GM18873 (cell line): Measurements from ENCODE around the gene DHX16.
"Not testable (repeated sequence)": the region's sequence is repeated elsewhere in the genome, so short reads cannot be mapped to it uniquely, and the experiment has no call there.

Experiments
- ATAC-seq: cut with Tn5 transposase; IDR thresholded peaks from one replicate; pipeline ENCODE4 v1.9.1; 2021; ENCODE audit warnings: mild to moderate bottlenecking, moderate library complexity, moderate number of reproducible peaks; ENCODE audit not compliant: unreplicated experiment, low FRiP score

The DHX16 gene

GRCh38 chr6:30681766-30682142 lies 8.9 kb upstream of the DHX16 start:
- ATAC-seq: no peak

- ATAC-seq: no peak
Observed at GRCh38 chr6:30679765-30680535, 7.1 kb upstream of the DHX16 start.

GRCh38 chr6:30678964-30679726 lies 6.3 kb upstream of the DHX16 start:
- no peak for ATAC-seq

- ATAC-seq: no peak
Observed at GRCh38 chr6:30676660-30677285, 4.0 kb upstream of the DHX16 start.

- ATAC-seq: no peak
Observed at GRCh38 chr6:30670760-30671527, 1.9 kb downstream of the DHX16 start.

GRCh38 chr6:30666300-30666699 lies 6.5 kb downstream of the DHX16 start:
- ATAC-seq: not testable (repeated sequence)

GRCh38 chr6:30664994-30665767 lies 7.6 kb downstream of the DHX16 start:
- ATAC-seq: no peak

GRCh38 chr6:30657922-30658321 lies 14.9 kb downstream of the DHX16 start:
- not testable (repeated sequence) for ATAC-seq

GRCh38 chr6:30657454-30657853 lies 15.4 kb downstream of the DHX16 start:
- ATAC-seq: no peak

- no peak for ATAC-seq
Observed at GRCh38 chr6:30656513-30656912, 16.3 kb downstream of the DHX16 start.

GRCh38 chr6:30655743-30656094 lies 17.1 kb downstream of the DHX16 start:
- no peak for ATAC-seq

GRCh38 chr6:30654798-30655742 lies 17.7 kb downstream of the DHX16 start:
- ATAC-seq: no peak

- ATAC-seq: no peak
Observed at GRCh38 chr6:30651143-30651542, 21.7 kb downstream of the DHX16 start.

GRCh38 chr6:30647242-30648116 lies 25.3 kb downstream of the DHX16 start:
- ATAC-seq: peak; percentile 37

GRCh38 chr6:30646450-30647241 lies 26.2 kb downstream of the DHX16 start, which contains the start of gene C6orf136:
TSS of gene C6orf136 (plus strand) at chr6:30647133. CDS start at chr6:30647232, 99 bp downstream.
- ATAC-seq: peak; percentile 38

GRCh38 chr6:30645989-30646388 lies 26.8 kb downstream of the DHX16 start:
- ATAC-seq: no peak

- ATAC-seq: no peak
Observed at GRCh38 chr6:30644769-30645168, 28.0 kb downstream of the DHX16 start.
